SK-N-MC (cell line): ENCODE measurements around the gene ZNF682.
"Not testable (repeated sequence)": the region's sequence is repeated elsewhere in the genome, so short reads cannot be mapped to it uniquely, and the experiment has no call there.

Experiments
- DNase-seq: peaks from one replicate; pipeline ENCODE4 v3.0.0-alpha.2; 2011; ENCODE audit warnings: low read depth, low spot score
- H3K27ac ChIP-seq: fragments of 200-600 bp; sonication (generic); 2 replicates; pipeline ENCODE4 v1.5.1; 2016; ENCODE audit warnings: mixed run types
- H3K36me3 ChIP-seq: fragments of 200-600 bp; sonication (generic); 2 replicates; pipeline ENCODE4 v1.6.1; 2017; ENCODE audit warnings: antibody characterized with exemption, low read length, mixed read lengths; ENCODE audit not compliant: insufficient read depth
- H3K4me3 ChIP-seq: fragments of 200-600 bp; sonication (generic); 2 replicates; pipeline ENCODE4 v1.5.1; 2016
- H3K9ac ChIP-seq: fragments of 200-600 bp; sonication (generic); 2 replicates; pipeline ENCODE4 v1.8.0; 2017; ENCODE audit warnings: mixed run types, mixed read lengths; ENCODE audit not compliant: insufficient read length
- H3K9me3 ChIP-seq: fragments of 200-600 bp; sonication (generic); 2 replicates; pipeline ENCODE4 v1.6.1; 2017; ENCODE audit warnings: low read depth, mild to moderate bottlenecking, antibody characterized with exemption, low read length, moderate library complexity, mixed read lengths
- EZH2 ChIP-seq: fragments of 200-600 bp; sonication (generic); IDR thresholded peaks from one replicate; pipeline ENCODE4 v1.6.1; 2017; ENCODE audit warnings: antibody characterized with exemption
- FOXP2 ChIP-seq: optimal IDR thresholded peaks from 2 replicates; pipeline ENCODE3; 2011; ENCODE audit warnings: mild to moderate bottlenecking, moderate library complexity; ENCODE audit not compliant: insufficient read depth; ENCODE audit errors: extremely low read length, control extremely low read depth
- POLR2AphosphoS5 ChIP-seq: IDR thresholded peaks from 2 replicates; pipeline ENCODE4 v1.6.1; 2012; ENCODE audit warnings: mild to moderate bottlenecking, low read depth, low read length, borderline replicate concordance

ZNF682 gene

GRCh38 chr19:20067943-20068342, 28.6 kb upstream of the ZNF682 start:
- Histone ChIP-seq H3K4me3 (no peak overlapping the region), H3K27ac (no peak overlapping the region), H3K9ac (no peak overlapping the region), H3K36me3 (no peaks in the 10 kb centered on the region), H3K9me3 (no peaks in the 10 kb centered on the region)
- no peak for DNase-seq
- no peak for TF ChIP-seq FOXP2
- no peak for TF ChIP-seq POLR2AphosphoS5
- no peak for TF ChIP-seq EZH2

- no peak overlapping the region for H3K27ac ChIP-seq
- TF ChIP-seq EZH2 (no peak), FOXP2 (no peak), POLR2AphosphoS5 (no peak)
Observed at GRCh38 chr19:20066861-20067260, 27.6 kb upstream of the ZNF682 start.

GRCh38 chr19:20060282-20060681, 21.0 kb upstream of the ZNF682 start:
- no peak for DNase-seq

More at GRCh38 chr19:20066861-20067260, 27.6 kb upstream of the ZNF682 start:
- H3K4me3 ChIP-seq = no peak overlapping the region
- H3K9me3 ChIP-seq = no peaks in the 10 kb centered on the region
- DNase-seq = no peak
- no peaks in the 10 kb centered on the region for H3K36me3 ChIP-seq
- H3K9ac ChIP-seq = no peak overlapping the region

GRCh38 chr19:20058738-20059137, 19.4 kb upstream of the ZNF682 start:
- not testable (repeated sequence) for H3K4me3 ChIP-seq, H3K27ac ChIP-seq, DNase-seq, H3K9ac ChIP-seq, H3K9me3 ChIP-seq, H3K36me3 ChIP-seq

More at GRCh38 chr19:20060282-20060681, 21.0 kb upstream of the ZNF682 start:
- Histone ChIP-seq H3K9me3 (no peaks in the 10 kb centered on the region), H3K4me3 (no peak overlapping the region), H3K36me3 (no peaks in the 10 kb centered on the region), H3K27ac (no peak overlapping the region), H3K9ac (no peak overlapping the region)
- no peak for TF ChIP-seq EZH2

- TF ChIP-seq POLR2AphosphoS5 (no peak), EZH2 (no peak), FOXP2 (no peak)
- Histone ChIP-seq H3K36me3 (no peaks in the 10 kb centered on the region), H3K4me3 (peak overlapping the region; percentile 70), H3K27ac (no peak overlapping the region), H3K9me3 (no peaks in the 10 kb centered on the region), H3K9ac (no peak overlapping the region)
- peak; percentile 20 for DNase-seq
Observed at GRCh38 chr19:20051841-20052768, 12.8 kb upstream of the ZNF682 start.

- DNase-seq, H3K9ac ChIP-seq, H3K27ac ChIP-seq, H3K36me3 ChIP-seq, H3K4me3 ChIP-seq, H3K9me3 ChIP-seq: not testable (repeated sequence)
Observed at GRCh38 chr19:20045742-20046141, 6.4 kb upstream of the ZNF682 start.

GRCh38 chr19:20044663-20045062, 5.4 kb upstream of the ZNF682 start:
- H3K9ac ChIP-seq = no peak overlapping the region
- H3K27ac ChIP-seq = no peak overlapping the region
- no peak overlapping the region for H3K4me3 ChIP-seq
- no peaks in the 10 kb centered on the region for H3K36me3 ChIP-seq
- no peak for TF ChIP-seq EZH2
- TF ChIP-seq FOXP2 = no peak
- no peak for TF ChIP-seq POLR2AphosphoS5
- H3K9me3 ChIP-seq = no peaks in the 10 kb centered on the region
- DNase-seq = no peak

GRCh38 chr19:20038358-20039202, 725 bp downstream of the ZNF682 start:
- Histone ChIP-seq H3K36me3 (no peaks in the 10 kb centered on the region), H3K9me3 (no peaks in the 10 kb centered on the region), H3K27ac (no peak overlapping the region), H3K4me3 (peak overlapping the region; percentile 73), H3K9ac (no peak overlapping the region)
- TF ChIP-seq EZH2 (no peak), POLR2AphosphoS5 (no peak), FOXP2 (no peak)
- DNase-seq = no peak

- no peak overlapping the region for H3K4me3 ChIP-seq
- H3K9ac ChIP-seq = no peak overlapping the region
- no peaks in the 10 kb centered on the region for H3K9me3 ChIP-seq
- no peaks in the 10 kb centered on the region for H3K36me3 ChIP-seq
- no peak for DNase-seq
- H3K27ac ChIP-seq = no peak overlapping the region
- no peak for TF ChIP-seq FOXP2
- no peak for TF ChIP-seq POLR2AphosphoS5
- no peak for TF ChIP-seq EZH2
Observed at GRCh38 chr19:20035935-20036334, 3.4 kb downstream of the ZNF682 start.
